ENCODE data around the gene TMEM156.

Gene TMEM156

GRCh38 chr4:39050590-39050989, 18.4 kb upstream of the TMEM156 start:
- Mint-ChIP-seq H3K36me3 (peaks cover 4 to 21% of the 10 kb centered on the region in 2 donors), H3K27ac (no peak overlapping the region), H3K27me3 (no peaks in the 10 kb centered on the region), H3K9me3 (no peaks in the 10 kb centered on the region), H3K4me1 (peaks cover 30 to 67% of the 10 kb centered on the region in 2 donors), H3K4me3 (no peak overlapping the region)
- DNase-seq (no peak), ATAC-seq (replicated peaks) (no peak)

- H3K27ac Mint-ChIP-seq, result peak overlapping the region; percentile 25
- H3K27me3 Mint-ChIP-seq, result no peaks in the 10 kb centered on the region
- peaks cover 4 to 21% of the 10 kb centered on the region in 2 donors for H3K36me3 Mint-ChIP-seq
- peaks cover 32 to 65% of the 10 kb centered on the region in 2 donors for H3K4me1 Mint-ChIP-seq
- DNase-seq (no peak), ATAC-seq (replicated peaks) (no peak)
- H3K9me3 Mint-ChIP-seq, result no peaks in the 10 kb centered on the region
- no peak overlapping the region for H3K4me3 Mint-ChIP-seq
Measured at GRCh38 chr4:39048311-39048710, 16.1 kb upstream of the TMEM156 start.

- Mint-ChIP-seq H3K4me3 (no peak overlapping the region), H3K9me3 (no peaks in the 10 kb centered on the region), H3K4me1 (peaks cover 32 to 64% of the 10 kb centered on the region in 2 donors), H3K36me3 (peaks cover 4 to 21% of the 10 kb centered on the region in 2 donors), H3K27me3 (no peaks in the 10 kb centered on the region), H3K27ac (no peak overlapping the region)
- DNase-seq (no peak), ATAC-seq (replicated peaks) (no peak)
Measured at GRCh38 chr4:39047681-39048080, 15.5 kb upstream of the TMEM156 start.

- peak overlapping the region; percentile 87 for H3K27ac Mint-ChIP-seq
- no peak for DNase-seq
- no peaks in the 10 kb centered on the region for H3K27me3 Mint-ChIP-seq
- no peak for ATAC-seq (replicated peaks)
- H3K36me3 Mint-ChIP-seq, result peaks cover 4 to 21% of the 10 kb centered on the region in 2 donors
- H3K4me3 Mint-ChIP-seq, result peak overlapping the region; percentile 85 to 90
- H3K9me3 Mint-ChIP-seq, result no peaks in the 10 kb centered on the region
- peaks cover 34 to 63% of the 10 kb centered on the region in 2 donors for H3K4me1 Mint-ChIP-seq
Measured at GRCh38 chr4:39046249-39046648, 14.0 kb upstream of the TMEM156 start.

GRCh38 chr4:39045827-39046221, 13.6 kb upstream of the TMEM156 start:
- H3K27me3 Mint-ChIP-seq, result no peaks in the 10 kb centered on the region
- ATAC-seq (replicated peaks), result no peak
- H3K9me3 Mint-ChIP-seq, result no peaks in the 10 kb centered on the region
- H3K36me3 Mint-ChIP-seq, result peaks cover 4 to 18% of the 10 kb centered on the region in 2 donors
- H3K4me1 Mint-ChIP-seq, result peaks cover 33 to 59% of the 10 kb centered on the region in 2 donors
- H3K27ac Mint-ChIP-seq, result peak overlapping the region; percentile 87
- peak overlapping the region; percentile 85 to 90 for H3K4me3 Mint-ChIP-seq
- no peak for DNase-seq

- Mint-ChIP-seq H3K4me1 (peaks cover 29 to 54% of the 10 kb centered on the region in 2 donors), H3K9me3 (no peaks in the 10 kb centered on the region), H3K36me3 (peaks cover 4 to 15% of the 10 kb centered on the region in 2 donors), H3K27ac (peak overlapping the region; percentile 95), H3K4me3 (peak overlapping the region; percentile 85 to 90), H3K27me3 (no peaks in the 10 kb centered on the region)
- DNase-seq (no peak), ATAC-seq (replicated peaks) (peak; percentile 35 to 38)
Measured at GRCh38 chr4:39044956-39045826, 13.0 kb upstream of the TMEM156 start.

- ATAC-seq (replicated peaks) (peak; percentile 85 to 87), DNase-seq (peak; percentile 94)
- peaks cover 4 to 15% of the 10 kb centered on the region in 2 donors for H3K36me3 Mint-ChIP-seq
- H3K27ac Mint-ChIP-seq, result peak overlapping the region; percentile 95
- H3K27me3 Mint-ChIP-seq, result no peaks in the 10 kb centered on the region
- peak overlapping the region; percentile 85 to 86 for H3K4me3 Mint-ChIP-seq
- H3K9me3 Mint-ChIP-seq, result no peaks in the 10 kb centered on the region
- peaks cover 29 to 58% of the 10 kb centered on the region in 2 donors for H3K4me1 Mint-ChIP-seq
Measured at GRCh38 chr4:39044364-39044955, 12.3 kb upstream of the TMEM156 start.

- Mint-ChIP-seq H3K4me1 (peaks cover 29 to 62% of the 10 kb centered on the region in 2 donors), H3K4me3 (peak overlapping the region; percentile 85 to 86), H3K27ac (peak overlapping the region; percentile 95), H3K27me3 (no peaks in the 10 kb centered on the region), H3K9me3 (no peaks in the 10 kb centered on the region), H3K36me3 (peaks cover 4 to 15% of the 10 kb centered on the region in 2 donors)
- DNase-seq, result no peak
- peak; percentile 28 to 35 for ATAC-seq (replicated peaks)
Measured at GRCh38 chr4:39043861-39044363, 11.7 kb upstream of the TMEM156 start.

GRCh38 chr4:39043058-39043860, 11.1 kb upstream of the TMEM156 start:
- DNase-seq, result no peak
- peaks cover 4 to 12% of the 10 kb centered on the region in 2 donors for H3K36me3 Mint-ChIP-seq
- H3K4me1 Mint-ChIP-seq, result peaks cover 26 to 60% of the 10 kb centered on the region in 2 donors
- H3K4me3 Mint-ChIP-seq, result peak overlapping the region; percentile 85 to 86
- no peaks in the 10 kb centered on the region for H3K9me3 Mint-ChIP-seq
- peak overlapping the region; percentile 95 for H3K27ac Mint-ChIP-seq
- no peaks in the 10 kb centered on the region for H3K27me3 Mint-ChIP-seq
- no peak for ATAC-seq (replicated peaks)

- Mint-ChIP-seq H3K27me3 (no peaks in the 10 kb centered on the region), H3K4me3 (peak overlapping the region in 1 of 2 donors; percentile 0), H3K4me1 (peaks cover 27 to 60% of the 10 kb centered on the region in 2 donors), H3K27ac (peak overlapping the region; percentile 15), H3K9me3 (no peaks in the 10 kb centered on the region), H3K36me3 (peaks cover 4 to 5% of the 10 kb centered on the region in 2 donors)
- DNase-seq (no peak), ATAC-seq (replicated peaks) (no peak)
Measured at GRCh38 chr4:39042366-39042765, 10.2 kb upstream of the TMEM156 start.

GRCh38 chr4:39039108-39039507, 6.9 kb upstream of the TMEM156 start:
- Mint-ChIP-seq H3K4me3 (no peak overlapping the region), H3K27me3 (no peaks in the 10 kb centered on the region), H3K4me1 (peaks cover 27 to 59% of the 10 kb centered on the region in 2 donors)

GRCh38 chr4:39037941-39038340, 5.7 kb upstream of the TMEM156 start:
- Mint-ChIP-seq H3K9me3 (no peaks in the 10 kb centered on the region), H3K4me1 (peaks cover 18 to 56% of the 10 kb centered on the region in 2 donors), H3K4me3 (no peak overlapping the region), H3K27me3 (no peaks in the 10 kb centered on the region), H3K27ac (peak overlapping the region; percentile 85), H3K36me3 (no peaks in the 10 kb centered on the region)
- DNase-seq (no peak), ATAC-seq (replicated peaks) (no peak)

More at GRCh38 chr4:39039108-39039507, 6.9 kb upstream of the TMEM156 start:
- DNase-seq (no peak), ATAC-seq (replicated peaks) (no peak)
- H3K27ac Mint-ChIP-seq, result no peak overlapping the region
- no peaks in the 10 kb centered on the region for H3K9me3 Mint-ChIP-seq
- H3K36me3 Mint-ChIP-seq, result no peaks in the 10 kb centered on the region

- Mint-ChIP-seq H3K36me3 (no peaks in the 10 kb centered on the region), H3K4me3 (no peak overlapping the region), H3K9me3 (no peaks in the 10 kb centered on the region), H3K4me1 (peaks cover 17 to 58% of the 10 kb centered on the region in 2 donors), H3K27me3 (no peaks in the 10 kb centered on the region), H3K27ac (peak overlapping the region; percentile 85)
- DNase-seq, result no peak
- no peak for ATAC-seq (replicated peaks)
Measured at GRCh38 chr4:39037491-39037825, 5.2 kb upstream of the TMEM156 start.

GRCh38 chr4:39036172-39036571, 4.0 kb upstream of the TMEM156 start:
- Mint-ChIP-seq H3K36me3 (no peaks in the 10 kb centered on the region), H3K9me3 (no peaks in the 10 kb centered on the region), H3K27ac (no peak overlapping the region), H3K4me1 (peaks cover 14 to 53% of the 10 kb centered on the region in 2 donors), H3K4me3 (no peak overlapping the region), H3K27me3 (no peaks in the 10 kb centered on the region)
- DNase-seq (no peak), ATAC-seq (replicated peaks) (no peak)

Measured in stimulated activated naive B cell treated with anti-CD40 and anti-IgM and Interleukin-4, amounts not matched to agents 10 μg/mL and 1 μg/mL and 100 μg/mL, for 72 hours (primary cell).